Stomach smooth muscle (tissue), 2 donors: Measurements from ENCODE around the gene RPL10A.

ENCODE experiments used
- H3K27ac ChIP-seq: one replicate; pipeline ENCODE4 v1.7.0; 2013; ENCODE audit warnings: mild to moderate bottlenecking, low read length, inconsistent platforms
- H3K27me3 ChIP-seq, 2 donors: one replicate each; pipeline ENCODE4 v1.7.0; 2013; ENCODE audit warnings: low read length in 2 of 2; ENCODE audit not compliant: insufficient read depth in 2 of 2, control insufficient read depth in 1 of 2
- H3K36me3 ChIP-seq, 2 donors: one replicate each; pipeline ENCODE4 v1.7.0; 2013; ENCODE audit warnings: low read length in 2 of 2; ENCODE audit not compliant: control insufficient read depth in 2 of 2, insufficient read depth in 2 of 2
- H3K4me1 ChIP-seq: one replicate; pipeline ENCODE4 v1.7.0; 2013; ENCODE audit warnings: low read length; ENCODE audit not compliant: control insufficient read depth, insufficient read depth
- H3K4me3 ChIP-seq, 2 donors: one replicate each; pipeline ENCODE4 v1.7.0; 2013; ENCODE audit warnings: low read length in 2 of 2
- H3K9ac ChIP-seq, 2 donors: one replicate each; pipeline ENCODE4 v1.7.0; 2013; ENCODE audit warnings: low read length in 2 of 2, mild to moderate bottlenecking in 1 of 2
- H3K9me3 ChIP-seq, 2 donors: one replicate each; pipeline ENCODE4 v1.7.0; 2013; ENCODE audit warnings: low read length in 2 of 2; ENCODE audit not compliant: control insufficient read depth in 2 of 2
- donor health status: healthy.
- donor health status: Pancreatic carcinoma.

The RPL10A gene

GRCh38 chr6:35468181-35468979 is at the start of gene RPL10A:
TSS of gene RPL10A (plus strand) at chr6:35468401. CDS start at chr6:35468435, 34 bp downstream.
- Histone ChIP-seq H3K27ac (peak within 1 kb of the TSS; percentile 89), H3K9ac (peak within 1 kb of the TSS; percentile 87 to 95), H3K9me3 (no peaks in the 10 kb centered on the region), H3K27me3 (no peaks in the 10 kb centered on the region), H3K4me1 (peaks cover 45% of the 10 kb centered on the region), H3K36me3 (peaks cover 12 to 26% of the 10 kb centered on the region in 2 donors), H3K4me3 (peak within 1 kb of the TSS; percentile 58 to 91)

GRCh38 chr6:35419417-35419816 is 48.8 kb upstream of the RPL10A start:
- Histone ChIP-seq H3K27me3 (no peaks in the 10 kb centered on the region), H3K4me1 (peaks cover 14% of the 10 kb centered on the region), H3K9me3 (no peaks in the 10 kb centered on the region), H3K27ac (no peak overlapping the region), H3K4me3 (no peak overlapping the region), H3K36me3 (peaks cover 27 to 28% of the 10 kb centered on the region in 2 donors), H3K9ac (no peak overlapping the region)

GRCh38 chr6:35419961-35420360 is 48.2 kb upstream of the RPL10A start:
- H3K4me3 ChIP-seq: no peak overlapping the region
- H3K27ac ChIP-seq: no peak overlapping the region
- H3K36me3 ChIP-seq: peaks cover 30 to 32% of the 10 kb centered on the region in 2 donors
- peaks cover 9% of the 10 kb centered on the region for H3K4me1 ChIP-seq
- no peak overlapping the region for H3K9ac ChIP-seq
- H3K9me3 ChIP-seq: no peaks in the 10 kb centered on the region
- no peaks in the 10 kb centered on the region for H3K27me3 ChIP-seq

GRCh38 chr6:35425284-35425683 is 42.9 kb upstream of the RPL10A start:
- Histone ChIP-seq H3K36me3 (peaks cover 30 to 33% of the 10 kb centered on the region in 2 donors), H3K27ac (no peak overlapping the region)

GRCh38 chr6:35426074-35426473 is 42.1 kb upstream of the RPL10A start:
- H3K9me3 ChIP-seq: peaks cover 0 to 4% of the 10 kb centered on the region in 2 donors
- no peak overlapping the region for H3K27ac ChIP-seq
- H3K27me3 ChIP-seq: no peaks in the 10 kb centered on the region
- H3K36me3 ChIP-seq: peaks cover 30 to 33% of the 10 kb centered on the region in 2 donors
- no peak overlapping the region for H3K9ac ChIP-seq
- H3K4me1 ChIP-seq: peaks cover 2% of the 10 kb centered on the region
- H3K4me3 ChIP-seq: no peak overlapping the region

More at GRCh38 chr6:35425284-35425683, 42.9 kb upstream of the RPL10A start:
- H3K9me3 ChIP-seq: peaks cover 0 to 4% of the 10 kb centered on the region in 2 donors
- H3K4me3 ChIP-seq: no peak overlapping the region
- H3K4me1 ChIP-seq: peaks cover 2% of the 10 kb centered on the region
- no peak overlapping the region for H3K9ac ChIP-seq
- H3K27me3 ChIP-seq: no peaks in the 10 kb centered on the region

GRCh38 chr6:35427435-35427834 is 40.8 kb upstream of the RPL10A start:
- Histone ChIP-seq H3K36me3 (peaks cover 21 to 24% of the 10 kb centered on the region in 2 donors), H3K9me3 (peaks cover 0 to 4% of the 10 kb centered on the region in 2 donors), H3K9ac (no peak overlapping the region), H3K4me1 (peaks cover 2% of the 10 kb centered on the region), H3K4me3 (no peak overlapping the region), H3K27ac (no peak overlapping the region), H3K27me3 (no peaks in the 10 kb centered on the region)

- Histone ChIP-seq H3K9ac (no peak overlapping the region), H3K27me3 (no peaks in the 10 kb centered on the region), H3K36me3 (peaks cover 20 to 23% of the 10 kb centered on the region in 2 donors), H3K9me3 (peaks cover 0 to 4% of the 10 kb centered on the region in 2 donors), H3K27ac (no peak overlapping the region), H3K4me1 (peaks cover 2% of the 10 kb centered on the region), H3K4me3 (no peak overlapping the region)
Measured at GRCh38 chr6:35427851-35428321, 40.3 kb upstream of the RPL10A start.

GRCh38 chr6:35428421-35429149 is 39.6 kb upstream of the RPL10A start:
- H3K9ac ChIP-seq: no peak overlapping the region
- peaks cover 20% of the 10 kb centered on the region in 2 donors for H3K36me3 ChIP-seq
- H3K4me3 ChIP-seq: no peak overlapping the region
- peaks cover 2% of the 10 kb centered on the region for H3K4me1 ChIP-seq
- no peaks in the 10 kb centered on the region for H3K27me3 ChIP-seq
- H3K9me3 ChIP-seq: peaks cover 0 to 4% of the 10 kb centered on the region in 2 donors
- H3K27ac ChIP-seq: no peak overlapping the region

- no peak overlapping the region for H3K27ac ChIP-seq
- H3K4me3 ChIP-seq: no peak overlapping the region
- H3K9me3 ChIP-seq: peaks cover 0 to 4% of the 10 kb centered on the region in 2 donors
- no peak overlapping the region for H3K9ac ChIP-seq
- peaks cover 12 to 14% of the 10 kb centered on the region in 2 donors for H3K36me3 ChIP-seq
- H3K4me1 ChIP-seq: peaks cover 2% of the 10 kb centered on the region
- no peaks in the 10 kb centered on the region for H3K27me3 ChIP-seq
Measured at GRCh38 chr6:35429463-35429862, 38.7 kb upstream of the RPL10A start.

- Histone ChIP-seq H3K4me3 (no peak overlapping the region), H3K9me3 (peaks cover 0 to 4% of the 10 kb centered on the region in 2 donors), H3K27ac (no peak overlapping the region), H3K4me1 (no peaks in the 10 kb centered on the region), H3K36me3 (no peaks in the 10 kb centered on the region), H3K9ac (no peak overlapping the region), H3K27me3 (no peaks in the 10 kb centered on the region)
Measured at GRCh38 chr6:35432291-35432690, 35.9 kb upstream of the RPL10A start.
